HUES64 (cell line): ENCODE data around the gene ALMS1.
"Not testable (repeated sequence)": the region's sequence is repeated elsewhere in the genome, so short reads cannot be mapped to it uniquely, and the experiment has no call there.

Experiments
- H3K27ac ChIP-seq: 2 replicates; pipeline ENCODE4 v1.7.0; 2013; ENCODE audit warnings: low read depth, low read length, inconsistent platforms
- H3K27me3 ChIP-seq: 2 replicates; pipeline ENCODE4 v1.6.1; 2013; ENCODE audit warnings: mild to moderate bottlenecking, low read length; ENCODE audit not compliant: insufficient read depth
- H3K36me3 ChIP-seq: 2 replicates; pipeline ENCODE4 v1.6.1; 2013; ENCODE audit warnings: mild to moderate bottlenecking, low read length; ENCODE audit not compliant: insufficient read depth
- H3K4me1 ChIP-seq: 2 replicates; pipeline ENCODE4 v1.6.1; 2013; ENCODE audit warnings: mild to moderate bottlenecking, low read length, moderate library complexity; ENCODE audit not compliant: insufficient read depth
- H3K4me3 ChIP-seq: 2 replicates; pipeline ENCODE4 v1.5.1; 2013; ENCODE audit warnings: mild to moderate bottlenecking, low read length, moderate library complexity
- H3K9ac ChIP-seq: 2 replicates; pipeline ENCODE4 v1.6.1; 2013; ENCODE audit warnings: mild to moderate bottlenecking, low read depth, low read length
- H3K9me3 ChIP-seq: 2 replicates; pipeline ENCODE4 v1.6.1; 2013; ENCODE audit warnings: low read depth, low read length; ENCODE audit not compliant: insufficient read depth
- WGBS: fragments of 150-250, 120-280 bp; methylation state at CpG from one replicate; pipeline ENCODE4 v1.1.7; 2013; ENCODE audit warnings: missing lambda C conversion rate; 5-methylcytosine and 5-hydroxymethylcytosine counted together

Gene ALMS1

GRCh38 chr2:73614997-73615396, 229.4 kb downstream of the ALMS1 start:
- no peaks in the 10 kb centered on the region for H3K9me3 ChIP-seq
- no peak overlapping the region for H3K4me3 ChIP-seq
- no peak overlapping the region for H3K9ac ChIP-seq
- no peak overlapping the region for H3K27ac ChIP-seq
- H3K36me3 ChIP-seq = no peaks in the 10 kb centered on the region
- no peaks in the 10 kb centered on the region for H3K27me3 ChIP-seq
- H3K4me1 ChIP-seq = no peaks in the 10 kb centered on the region

- H3K9me3 ChIP-seq, H3K4me3 ChIP-seq, H3K4me1 ChIP-seq, H3K36me3 ChIP-seq, H3K27me3 ChIP-seq, H3K27ac ChIP-seq, H3K9ac ChIP-seq: not testable (repeated sequence)
- 97% methylated on average over 3 of the region's 3 CpGs for WGBS
Observed at GRCh38 chr2:73619925-73620324, 234.3 kb downstream of the ALMS1 start.

DNA sequence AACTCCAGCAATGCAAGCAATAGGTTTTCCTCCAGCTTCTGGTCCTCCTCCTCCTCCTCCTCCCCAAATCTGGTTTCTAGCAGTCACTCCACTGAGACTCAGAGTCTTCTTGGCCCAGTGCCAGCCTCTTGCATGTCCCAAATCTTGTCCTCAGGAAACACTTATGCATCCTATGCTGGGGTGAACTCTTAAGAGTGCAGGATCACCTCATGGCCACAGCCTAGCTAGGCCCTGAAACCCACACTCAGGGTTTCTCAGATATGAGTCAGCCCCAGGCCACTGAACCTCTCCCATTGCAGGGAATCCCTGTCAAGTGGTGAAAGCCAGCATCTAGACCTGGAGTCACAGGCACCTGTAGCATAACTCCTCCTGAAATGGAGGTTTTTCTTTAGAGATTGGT, 238.4 kb downstream of the ALMS1 start:
- not testable (repeated sequence) for H3K36me3 ChIP-seq, H3K27ac ChIP-seq, H3K9ac ChIP-seq, H3K27me3 ChIP-seq, H3K9me3 ChIP-seq, H3K4me1 ChIP-seq, H3K4me3 ChIP-seq

DNA sequence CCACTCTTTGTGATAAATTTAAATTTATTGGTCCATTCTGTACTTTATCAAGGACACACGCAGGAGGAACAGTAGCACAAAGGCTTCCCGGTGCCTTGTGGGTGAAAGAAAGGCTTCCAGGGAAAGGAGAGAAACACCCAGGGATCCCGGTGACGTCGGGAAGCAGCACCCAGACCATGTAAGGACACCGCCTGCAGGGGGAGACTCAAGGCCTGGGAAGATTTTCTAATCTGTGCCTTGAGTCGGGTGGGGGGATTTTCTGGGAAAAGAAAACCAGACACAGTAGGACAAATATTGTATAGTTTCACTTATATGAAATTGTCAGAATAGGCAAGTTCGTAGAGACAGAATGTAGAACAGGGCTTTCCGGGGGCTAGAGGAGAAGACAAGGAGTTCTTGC, 239.0 kb downstream of the ALMS1 start:
- H3K9me3 ChIP-seq, H3K36me3 ChIP-seq, H3K4me3 ChIP-seq, H3K27ac ChIP-seq, H3K9ac ChIP-seq, H3K27me3 ChIP-seq, H3K4me1 ChIP-seq: not testable (repeated sequence)
- 84% methylated on average over 4 of the region's 9 CpGs for WGBS

DNA sequence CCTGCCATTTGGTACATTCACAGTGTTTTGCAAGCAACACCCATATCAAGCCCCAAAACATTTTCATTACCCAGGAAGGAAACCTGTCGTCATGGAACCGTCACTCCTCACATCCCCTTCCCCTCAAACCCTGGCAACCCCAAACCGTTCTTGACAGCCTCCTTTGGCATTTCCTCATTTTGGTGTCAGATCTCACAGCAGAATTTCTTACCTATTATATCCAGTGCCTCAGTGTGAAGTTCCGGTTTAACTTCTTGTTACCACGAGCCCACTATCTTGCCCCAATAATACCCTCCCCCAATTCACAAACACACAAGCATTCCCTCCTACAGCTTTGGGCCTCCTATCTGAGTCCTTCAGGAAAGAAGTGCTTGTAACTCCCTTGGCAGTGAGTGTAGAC, 240.6 kb downstream of the ALMS1 start:
- H3K9ac ChIP-seq, H3K36me3 ChIP-seq, H3K4me3 ChIP-seq, H3K4me1 ChIP-seq, H3K9me3 ChIP-seq, H3K27me3 ChIP-seq, H3K27ac ChIP-seq: not testable (repeated sequence)
- 79% methylated on average over 5 of the region's 5 CpGs for WGBS

DNA sequence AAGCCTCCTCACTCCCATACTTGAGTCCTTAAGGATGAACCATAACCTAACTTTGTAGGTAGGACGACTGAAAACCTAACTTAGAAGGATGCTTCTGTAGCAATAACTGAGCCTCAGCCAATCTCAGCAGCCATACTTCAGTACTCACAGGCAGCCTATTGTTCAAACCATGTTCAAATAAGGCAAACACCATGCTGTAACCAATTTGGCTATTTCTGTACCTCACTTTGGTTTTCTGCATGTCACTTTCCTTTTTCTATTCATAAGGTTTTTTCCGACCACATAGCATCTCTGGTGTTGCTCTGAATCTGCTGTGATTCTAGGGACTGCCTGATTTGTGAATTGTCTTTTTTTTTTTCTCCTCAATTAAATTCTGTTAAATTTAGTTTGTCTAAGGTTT, 242.9 kb downstream of the ALMS1 start:
- not testable (repeated sequence) for H3K9me3 ChIP-seq, H3K36me3 ChIP-seq, H3K27me3 ChIP-seq, H3K4me3 ChIP-seq, H3K27ac ChIP-seq, H3K9ac ChIP-seq, H3K4me1 ChIP-seq
- 85% methylated on average over 2 of the region's 2 CpGs for WGBS

GRCh38 chr2:73630662-73631266, 245.1 kb downstream of the ALMS1 start:
- not testable (repeated sequence) for H3K9ac ChIP-seq, H3K9me3 ChIP-seq, H3K4me1 ChIP-seq, H3K27ac ChIP-seq, H3K4me3 ChIP-seq, H3K36me3 ChIP-seq, H3K27me3 ChIP-seq
- 100% methylated on average over 1 of the region's 2 CpGs for WGBS

DNA sequence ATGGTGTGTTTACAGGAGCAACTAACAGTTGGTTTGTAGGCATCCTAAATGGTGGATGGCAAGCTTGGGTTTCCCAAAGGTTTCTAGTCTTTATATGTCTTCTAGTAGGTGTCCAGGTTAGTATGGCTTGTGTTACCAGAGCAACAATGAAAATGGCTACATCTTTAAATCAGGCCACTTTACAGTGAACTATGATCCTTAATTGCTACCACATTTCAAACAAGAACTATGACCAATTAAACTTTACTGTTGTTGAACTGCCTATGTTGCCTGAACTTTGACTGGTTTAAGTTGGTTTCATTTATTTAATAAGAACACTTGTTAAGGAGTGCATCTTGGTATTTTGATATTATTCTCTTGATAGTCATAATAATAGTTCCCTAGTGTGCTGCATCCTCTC, 251.3 kb downstream of the ALMS1 start:
- not testable (repeated sequence) for H3K36me3 ChIP-seq, H3K27ac ChIP-seq
- H3K9me3 ChIP-seq = peaks cover 22% of the 10 kb centered on the region

DNA sequence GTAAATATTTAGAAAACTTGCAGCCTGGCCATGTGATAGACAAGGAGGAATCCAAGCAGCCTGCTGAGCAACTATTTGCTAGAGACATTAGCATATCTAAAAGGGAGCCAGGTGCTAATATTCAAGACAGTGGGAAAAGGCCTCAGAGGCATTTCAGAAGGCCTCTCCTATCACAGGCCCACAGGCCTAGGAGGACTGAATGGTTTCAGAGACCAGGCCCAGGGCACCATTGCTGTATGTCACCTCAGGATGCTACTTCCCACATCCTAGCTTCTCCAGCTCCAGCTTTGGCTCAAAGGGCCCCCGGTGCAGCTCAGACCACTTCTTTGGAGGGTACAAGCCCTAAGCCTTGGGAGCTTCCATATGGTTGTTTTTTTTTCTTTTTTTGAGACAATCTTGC, 252.8 kb downstream of the ALMS1 start:
- no peak overlapping the region for H3K9ac ChIP-seq
- H3K36me3 ChIP-seq = no peaks in the 10 kb centered on the region
- H3K27ac ChIP-seq = no peak overlapping the region
- H3K4me3 ChIP-seq = no peak overlapping the region
- 95% methylated on average over 1 of the region's 1 CpG for WGBS
- no peaks in the 10 kb centered on the region for H3K4me1 ChIP-seq
- H3K9me3 ChIP-seq = peaks cover 22% of the 10 kb centered on the region
- no peaks in the 10 kb centered on the region for H3K27me3 ChIP-seq

More for the DNA sequence above, 251.3 kb downstream of the ALMS1 start:
- H3K4me1 ChIP-seq, H3K9ac ChIP-seq, H3K4me3 ChIP-seq, H3K27me3 ChIP-seq: not testable (repeated sequence)

- no peaks in the 10 kb centered on the region for H3K36me3 ChIP-seq
- no peak overlapping the region for H3K4me3 ChIP-seq
- H3K27me3 ChIP-seq = no peaks in the 10 kb centered on the region
- no peak overlapping the region for H3K9ac ChIP-seq
- no peaks in the 10 kb centered on the region for H3K4me1 ChIP-seq
- H3K9me3 ChIP-seq = peaks cover 22% of the 10 kb centered on the region
- WGBS = 90% methylated on average over 1 of the region's 1 CpG
- no peak overlapping the region for H3K27ac ChIP-seq
Observed at GRCh38 chr2:73640511-73640911, 254.9 kb downstream of the ALMS1 start.

DNA sequence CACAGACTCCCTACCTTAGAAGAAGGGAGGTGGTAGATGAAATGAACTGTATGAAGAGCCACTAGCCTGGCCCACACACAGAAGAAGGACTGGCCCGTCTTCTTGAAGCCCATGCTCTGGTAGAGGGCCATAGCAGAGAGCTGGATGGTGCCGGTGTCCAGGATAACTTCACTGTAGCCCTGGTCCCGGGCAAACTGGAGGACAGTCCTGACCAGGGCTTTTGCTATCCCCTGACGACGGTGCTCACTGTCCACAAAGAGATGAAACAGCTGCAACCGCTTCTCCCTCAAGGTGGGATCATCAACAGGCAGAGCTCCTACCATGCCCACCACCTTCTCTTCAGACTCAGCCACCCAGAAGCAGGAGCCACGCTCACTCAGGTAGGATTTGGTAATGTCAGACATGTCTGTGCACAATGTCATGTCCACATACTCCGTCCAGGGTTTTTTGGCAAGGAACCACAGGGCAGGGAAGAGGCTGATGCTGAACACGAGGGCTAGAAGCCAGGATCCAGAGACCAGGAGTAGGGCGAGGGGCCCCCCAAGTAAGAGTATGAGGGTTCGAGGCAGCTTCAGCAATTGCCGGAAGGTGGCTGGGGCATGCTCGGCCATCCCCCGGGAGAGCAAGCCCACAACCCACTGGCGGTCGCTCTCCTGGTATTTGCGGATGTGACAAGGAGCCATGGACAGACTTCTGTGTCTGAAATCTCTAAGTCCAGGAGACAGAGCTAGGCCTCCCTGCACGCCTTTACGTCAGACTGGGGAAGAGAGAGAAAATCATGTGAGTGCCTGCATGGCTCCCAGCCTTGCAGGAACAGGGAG, 255.5 kb downstream of the ALMS1 start:
- H3K9me3 ChIP-seq = peaks cover 22% of the 10 kb centered on the region
- WGBS = 92% methylated on average over 19 of the region's 19 CpGs
- no peaks in the 10 kb centered on the region for H3K36me3 ChIP-seq
- H3K9ac ChIP-seq = no peak overlapping the region
- no peak overlapping the region for H3K27ac ChIP-seq
- no peaks in the 10 kb centered on the region for H3K27me3 ChIP-seq
- no peaks in the 10 kb centered on the region for H3K4me1 ChIP-seq
- H3K4me3 ChIP-seq = no peak overlapping the region

DNA sequence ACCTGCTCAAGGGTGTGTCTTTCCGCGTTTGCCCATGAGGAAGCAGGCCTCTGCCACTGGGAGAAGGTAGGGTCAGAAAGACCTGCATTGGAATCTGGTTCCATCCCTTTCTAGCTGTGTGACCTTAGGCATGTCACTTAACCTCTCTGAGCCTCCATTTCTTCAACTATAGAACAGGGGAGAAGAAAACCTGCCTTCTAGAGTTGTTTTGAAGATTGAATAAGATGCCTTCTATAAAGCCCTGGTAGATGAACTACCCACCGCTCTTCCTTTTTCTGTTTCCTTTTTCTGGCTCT, 256.1 kb downstream of the ALMS1 start:
- no peak overlapping the region for H3K27ac ChIP-seq
- H3K36me3 ChIP-seq = no peaks in the 10 kb centered on the region
- 82% methylated on average over 3 of the region's 3 CpGs for WGBS
- H3K4me1 ChIP-seq = no peaks in the 10 kb centered on the region
- no peak overlapping the region for H3K4me3 ChIP-seq
- peaks cover 22% of the 10 kb centered on the region for H3K9me3 ChIP-seq
- H3K27me3 ChIP-seq = no peaks in the 10 kb centered on the region
- H3K9ac ChIP-seq = no peak overlapping the region
